COLO829 (cell line): Measurements from ENCODE around the gene MEF2B.
"Not testable (repeated sequence)": the region's sequence is repeated elsewhere in the genome, so short reads cannot be mapped to it uniquely, and the experiment has no call there.

ENCODE experiments used
- DNase-seq: peaks from one replicate; pipeline ENCODE4 v3.0.0; 2012; ENCODE audit warnings: low spot score

MEF2B gene

DNA sequence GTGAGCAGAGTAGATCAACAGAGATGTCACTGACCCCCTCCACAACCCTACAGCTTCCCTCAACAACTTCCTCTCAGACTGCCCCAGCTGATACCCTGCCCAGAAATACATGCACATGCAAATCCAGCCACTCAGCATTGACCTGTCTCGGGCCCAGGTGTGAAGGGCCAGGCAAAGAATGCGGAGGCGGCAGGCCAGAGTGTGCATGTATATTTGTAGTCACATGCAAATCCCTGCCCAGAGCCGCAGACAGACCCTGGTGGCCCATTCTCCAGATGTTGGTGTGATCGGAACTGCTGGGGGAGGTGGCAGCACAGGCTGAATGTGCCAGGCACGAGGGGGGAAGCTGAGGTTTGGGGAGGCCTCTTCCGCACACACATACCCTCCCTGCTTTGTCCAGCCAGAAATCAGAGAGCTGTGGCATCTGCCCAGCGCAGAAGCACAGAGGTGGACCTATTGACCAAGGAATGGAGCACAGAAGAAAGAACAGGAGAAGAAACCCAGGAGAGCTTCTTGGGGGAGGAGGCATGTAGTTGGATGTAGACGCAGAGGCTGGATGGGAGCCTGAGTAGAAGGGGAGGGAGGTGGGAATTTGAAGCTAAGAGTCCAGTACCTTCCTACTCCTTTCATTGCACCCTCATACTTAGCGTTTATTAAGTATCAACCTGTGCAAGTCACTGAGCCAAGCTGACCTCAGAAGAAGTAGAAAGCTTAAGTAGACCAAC lies 14.4 kb downstream of the MEF2B start:
- no peak for DNase-seq

DNA sequence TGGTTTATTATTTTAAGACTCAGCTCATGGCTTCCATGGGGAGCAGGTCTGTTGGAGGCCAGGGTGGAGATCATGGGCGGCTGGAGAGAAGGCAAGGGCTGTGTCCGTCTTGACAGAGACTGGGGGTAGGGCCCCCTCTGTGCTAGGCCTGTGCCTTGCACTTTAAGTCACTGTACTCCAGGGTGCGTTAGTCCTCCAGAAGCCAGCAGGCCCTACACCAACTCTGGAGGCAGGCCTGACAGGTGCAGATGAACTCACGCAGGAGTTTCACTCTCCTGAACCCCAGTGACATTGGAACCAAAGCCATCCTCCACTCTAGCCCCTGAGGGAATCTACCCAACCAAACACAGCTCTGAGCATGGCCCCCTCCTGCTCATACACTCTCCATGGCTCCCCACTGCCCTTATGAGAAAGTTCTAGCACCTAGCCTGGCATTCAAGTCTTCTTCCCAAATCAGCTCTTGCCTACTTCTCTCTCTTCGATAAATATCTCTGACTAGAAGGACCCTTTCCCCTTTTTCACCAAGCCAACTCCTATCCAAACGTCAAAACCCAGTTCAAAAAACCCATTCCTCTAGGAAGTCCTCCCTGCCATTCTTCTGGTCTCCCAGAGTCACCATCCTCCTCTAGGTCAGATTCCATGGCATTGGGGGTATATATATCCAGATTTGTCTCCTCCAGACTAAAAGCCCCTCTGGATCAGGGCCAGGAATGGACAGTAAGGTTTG lies 15.1 kb downstream of the MEF2B start:
- DNase-seq: no peak

DNA sequence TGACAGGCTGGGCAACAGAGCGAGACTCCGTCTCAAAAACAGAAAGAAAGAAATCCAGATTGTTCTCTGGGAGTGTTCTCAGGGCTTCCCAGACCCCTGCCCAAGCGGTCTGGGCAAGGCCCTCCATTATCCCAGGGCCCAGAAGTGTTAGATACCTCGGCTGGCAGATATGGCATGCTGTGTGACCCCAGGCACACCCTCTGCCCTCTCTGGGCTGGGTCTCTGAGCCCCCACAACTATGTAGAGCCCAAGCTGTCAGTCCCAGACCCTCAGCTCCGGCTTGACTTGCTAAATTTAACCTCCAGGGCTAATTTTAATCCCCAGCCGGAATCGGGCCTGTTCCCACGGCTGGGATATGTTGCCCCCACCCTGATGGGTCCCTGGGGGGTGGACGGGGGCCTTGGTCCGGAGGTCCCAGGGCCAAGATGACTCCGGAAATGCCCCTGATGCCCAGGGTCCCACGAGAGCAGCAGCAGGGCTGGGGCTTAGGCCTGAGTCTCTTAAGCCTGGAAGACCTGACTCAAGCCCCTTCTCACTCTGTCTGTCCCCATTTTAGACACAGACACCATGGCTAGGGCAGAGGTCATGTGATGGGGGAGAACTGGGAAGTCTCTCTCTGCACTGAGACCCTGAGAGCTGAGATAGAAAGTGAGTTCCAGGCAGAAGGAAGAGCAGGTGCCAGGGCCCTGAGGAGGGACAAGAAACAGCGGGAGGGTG lies 17.2 kb downstream of the MEF2B start:
- DNase-seq: no peak

DNA sequence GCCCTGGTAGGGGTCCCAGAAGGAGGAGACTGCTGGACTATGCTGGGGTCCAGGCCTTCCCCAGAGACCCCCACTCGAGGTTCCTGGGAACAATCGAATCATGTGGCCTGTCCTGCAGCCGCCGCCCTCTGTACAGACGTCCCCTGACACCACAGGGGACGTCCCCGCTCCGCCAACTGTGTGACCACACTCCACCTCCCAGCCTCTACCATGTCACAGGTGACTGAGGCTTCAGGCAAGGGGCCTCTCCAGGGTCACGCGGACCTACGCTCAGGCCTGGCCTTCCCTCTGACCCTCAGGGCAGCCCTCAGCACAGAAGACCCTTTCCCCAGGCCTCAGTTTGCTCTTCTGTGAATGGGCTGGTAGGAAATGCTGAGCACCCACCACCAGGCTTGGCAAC lies 18.6 kb downstream of the MEF2B start:
- no peak for DNase-seq

DNA sequence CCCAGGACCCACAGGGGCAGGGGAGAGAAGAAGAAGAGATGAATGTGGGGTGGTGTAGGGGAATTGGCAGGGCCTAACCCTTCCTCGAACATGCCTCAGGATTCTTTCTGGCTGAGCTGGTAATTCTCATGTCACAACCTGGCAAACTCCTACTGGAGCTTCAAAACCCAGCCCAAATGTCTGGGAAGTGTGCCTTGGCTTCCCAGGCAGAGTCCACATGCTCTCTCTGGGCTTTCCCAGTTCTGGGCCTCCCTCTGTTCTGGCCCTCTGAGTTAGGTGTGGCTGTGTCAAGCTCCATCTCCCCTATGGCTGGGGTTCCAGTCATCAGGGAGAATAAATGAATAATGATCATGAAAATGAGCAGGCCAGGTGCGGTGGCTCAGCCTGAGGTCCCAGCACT lies 20.6 kb downstream of the MEF2B start:
- DNase-seq: no peak

DNA sequence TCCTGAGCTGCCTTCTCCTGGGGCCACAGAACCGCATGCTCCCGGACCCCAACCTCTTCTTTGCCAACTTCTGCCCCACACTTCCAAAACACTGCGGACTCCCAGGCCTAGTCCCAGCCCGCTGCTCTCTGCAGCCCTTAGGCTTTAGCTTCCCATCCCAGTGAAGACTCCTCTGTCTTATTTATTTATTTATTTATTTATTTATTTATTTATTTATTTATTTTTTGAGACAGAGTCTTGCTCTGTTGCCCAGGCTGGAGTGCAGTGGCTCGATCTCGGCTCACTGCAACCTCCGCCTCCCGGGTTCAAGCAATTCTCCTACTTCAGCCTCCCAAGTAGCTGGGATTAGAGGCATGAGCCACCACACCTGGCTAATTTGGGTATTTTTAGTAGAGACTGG lies 21.6 kb downstream of the MEF2B start:
- not testable (repeated sequence) for DNase-seq

DNA sequence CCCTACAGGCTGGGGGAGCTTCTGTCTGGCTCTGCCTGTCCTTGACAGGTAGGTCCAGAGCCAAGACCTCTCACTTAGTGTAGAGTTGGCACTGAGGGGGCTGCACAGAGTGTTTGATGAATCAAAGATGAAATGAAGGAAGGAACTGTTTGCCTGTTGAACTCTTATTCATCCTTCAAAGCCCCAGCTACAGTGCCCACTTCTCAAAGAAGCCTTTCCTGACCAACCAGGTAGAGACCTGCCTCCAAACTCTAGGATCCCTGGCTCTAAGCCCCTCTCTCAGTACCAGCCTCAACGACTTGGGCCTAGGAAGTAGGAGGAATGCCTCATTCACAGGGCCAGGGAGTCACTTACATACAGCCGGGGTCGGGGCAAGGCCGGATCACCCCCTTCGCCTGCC lies 22.7 kb downstream of the MEF2B start:
- no peak for DNase-seq

DNA sequence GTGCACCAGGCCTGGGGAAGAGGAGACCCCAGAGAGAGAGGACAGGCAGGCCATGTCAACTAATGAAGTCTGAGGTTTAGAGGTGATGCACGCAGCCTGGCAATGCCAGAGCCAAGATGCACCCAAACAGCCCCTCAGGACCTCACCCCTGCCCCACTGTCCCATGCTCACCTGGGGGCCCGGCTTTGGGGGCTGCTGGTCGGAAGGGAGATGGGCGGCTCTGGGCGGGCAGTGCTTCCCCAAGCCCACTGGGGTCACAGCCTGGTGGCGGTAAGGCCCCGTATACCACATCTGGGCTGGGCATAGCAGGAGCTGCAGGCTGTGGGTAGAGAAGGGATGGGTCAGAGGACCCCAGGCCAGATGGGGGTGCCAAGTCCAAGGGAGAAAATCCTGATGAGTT lies 23.2 kb downstream of the MEF2B start:
- DNase-seq: no peak

DNA sequence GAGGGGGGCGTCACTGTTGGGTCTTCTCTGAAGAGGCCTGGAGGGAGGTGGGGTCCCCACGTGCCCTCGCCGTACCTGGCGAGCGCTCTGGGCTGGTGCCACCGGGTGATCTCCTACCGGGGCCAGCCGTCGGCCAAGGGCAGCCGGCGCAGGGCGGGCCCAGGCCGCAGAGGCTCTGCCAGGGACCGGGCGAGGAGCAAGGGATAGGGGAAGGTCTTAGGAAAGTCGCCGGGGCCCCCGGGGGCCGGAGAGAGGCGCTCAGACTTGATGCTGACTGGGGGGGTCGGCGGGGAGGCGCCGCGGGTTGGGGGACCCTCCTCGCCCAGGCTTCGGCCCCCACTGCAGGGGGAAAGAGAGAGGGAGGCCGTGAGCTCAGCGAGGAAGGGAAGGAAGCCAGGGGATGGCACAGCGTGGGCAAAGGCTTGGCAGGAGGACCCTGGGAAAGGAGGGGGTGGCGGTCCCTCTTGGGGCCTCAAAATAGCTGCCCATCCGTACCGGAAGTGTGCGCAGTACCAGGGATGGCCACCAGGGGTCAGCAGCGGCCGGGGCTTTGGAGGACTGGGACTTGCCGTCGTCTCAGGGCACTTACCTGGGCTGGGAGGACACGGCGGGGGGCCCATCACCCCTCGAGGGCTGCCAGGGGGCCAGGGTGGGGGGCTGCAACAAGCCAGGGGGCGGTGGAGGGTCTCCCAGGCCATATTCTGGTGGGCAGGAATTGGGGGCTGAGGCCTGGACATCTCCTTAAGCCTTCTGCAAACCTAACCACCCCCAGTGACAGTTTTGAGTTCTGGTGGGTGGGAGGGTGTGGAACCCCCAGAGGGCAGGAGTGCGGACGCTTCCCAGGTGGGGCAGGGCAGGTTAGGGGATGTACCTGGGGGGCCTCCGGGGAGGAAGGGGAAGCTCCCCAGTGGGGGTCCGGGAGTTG lies 24.1 kb downstream of the MEF2B start:
- peak; percentile 51 for DNase-seq

DNA sequence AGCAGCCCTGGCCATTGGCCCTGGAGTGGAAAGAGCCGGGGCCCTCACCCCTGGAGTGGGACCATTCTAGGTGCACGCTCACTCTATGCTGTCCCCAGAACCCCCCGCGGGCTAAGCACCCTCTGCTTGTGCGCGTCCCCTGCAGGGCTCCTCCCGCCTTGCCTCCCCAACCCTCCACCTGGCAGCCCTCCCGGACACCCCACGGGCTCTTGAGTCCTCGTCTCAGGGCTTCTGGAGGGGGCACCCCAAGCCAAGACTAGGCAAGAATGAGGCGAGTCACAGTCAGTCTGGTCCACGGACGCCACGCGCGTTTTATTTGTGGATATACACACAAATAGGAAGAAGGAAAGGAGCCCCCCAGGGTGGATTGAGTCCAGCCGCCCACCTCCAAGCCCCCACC lies 24.8 kb downstream of the MEF2B start:
- DNase-seq: no peak

DNA sequence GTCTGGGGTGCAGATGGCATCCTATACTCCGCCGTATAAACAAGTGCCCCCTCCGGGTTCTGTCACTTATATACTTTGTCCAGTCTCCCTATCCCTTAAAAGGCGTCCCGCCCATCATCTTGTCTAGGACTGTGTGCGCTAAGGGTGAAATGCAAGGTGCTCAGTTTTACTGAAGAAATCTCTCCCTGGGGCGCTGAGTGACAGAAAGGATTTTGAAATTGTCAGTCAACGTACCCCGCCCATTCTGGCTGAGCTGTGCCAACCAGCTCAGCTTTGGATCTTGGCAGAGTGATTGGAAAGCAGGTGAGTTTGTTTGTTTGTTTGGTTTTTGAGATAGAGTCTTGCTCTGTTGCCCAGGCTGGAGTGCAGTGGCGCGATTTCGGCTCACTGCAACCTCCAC lies 27.7 kb downstream of the MEF2B start:
- no peak for DNase-seq

DNA sequence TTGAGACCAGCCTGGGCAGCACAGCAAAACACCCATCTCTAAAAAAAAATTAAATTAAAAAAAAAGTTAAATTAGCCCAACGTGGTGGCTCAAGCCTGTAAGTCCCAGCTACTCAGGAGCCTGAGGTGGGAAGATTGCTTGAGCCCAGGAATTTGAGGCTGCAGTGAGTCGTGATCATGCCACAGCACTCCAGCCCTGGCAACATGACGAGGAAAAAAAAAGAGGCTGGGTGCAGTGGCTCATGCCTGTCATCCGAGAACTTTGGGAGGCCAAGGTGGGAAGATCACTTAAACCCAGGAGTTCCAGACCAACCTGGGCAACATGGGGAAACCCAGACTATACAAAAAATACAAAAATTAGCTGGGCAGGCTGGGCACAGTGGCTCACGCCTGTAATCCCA lies 29.6 kb downstream of the MEF2B start:
- no peak for DNase-seq

DNA sequence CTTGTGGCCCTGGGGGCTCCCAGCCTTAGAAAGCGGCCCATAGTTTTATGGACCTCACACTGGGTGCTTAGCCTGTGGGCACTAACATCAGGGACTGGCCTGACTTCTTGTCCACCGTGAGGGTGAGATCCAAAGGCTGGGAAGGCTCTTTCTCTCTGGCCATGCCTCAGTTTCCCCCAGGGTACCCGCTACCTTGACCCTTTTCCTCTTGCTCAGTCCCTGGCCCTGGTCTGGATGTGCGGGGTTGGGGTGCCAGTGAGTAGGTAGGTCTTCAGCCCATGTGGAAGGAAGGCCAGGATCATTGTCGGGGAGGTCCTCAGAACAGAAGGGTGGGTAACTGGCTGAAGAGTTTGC lies 30.2 kb downstream of the MEF2B start:
- no peak for DNase-seq

DNA sequence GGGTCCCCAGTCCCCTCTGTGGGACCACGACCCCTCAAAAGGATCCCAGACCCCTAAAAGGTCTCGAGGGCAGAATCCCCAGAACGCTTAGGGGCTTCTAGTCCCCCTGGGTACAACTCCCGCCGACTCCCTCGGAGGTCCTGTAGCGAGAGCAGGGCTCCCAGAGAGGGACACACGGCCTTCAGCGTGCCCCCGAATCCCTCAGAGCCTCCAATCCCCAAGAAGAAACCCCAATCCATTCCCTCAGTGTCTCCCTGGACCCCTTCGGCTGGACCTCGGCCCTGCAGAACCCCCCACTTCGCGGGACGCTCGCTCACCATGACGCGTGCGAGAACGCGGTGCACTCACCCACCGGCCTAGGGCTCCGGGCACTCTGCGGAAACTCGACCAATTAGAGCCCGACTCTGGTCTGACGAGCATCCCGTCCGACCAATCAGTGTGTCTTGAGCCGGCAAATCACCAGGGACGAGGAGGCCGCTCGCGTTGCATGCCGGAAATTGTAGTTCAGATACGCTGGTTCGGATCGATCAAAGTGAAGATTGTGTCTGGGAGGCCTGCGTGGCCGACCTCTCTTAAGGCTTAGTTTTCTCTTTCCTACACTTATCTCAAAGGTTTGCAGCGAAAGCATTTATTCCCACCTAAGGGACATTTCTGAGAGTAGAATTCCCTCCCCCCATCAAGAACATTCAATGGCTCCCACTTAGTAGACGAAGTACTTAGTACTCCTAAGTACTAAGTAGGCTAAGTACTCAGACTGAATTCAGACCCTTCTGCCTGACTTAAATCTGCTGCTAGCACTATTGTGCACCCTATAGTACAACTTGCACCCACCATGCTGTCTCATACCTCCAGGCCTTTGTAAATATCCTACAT lies 31.7 kb downstream of the MEF2B start, which contains the start of gene TMEM161A:
Gene TMEM161A (minus strand): TSS at position 370 of the 873 bp plus-strand sequence. CDS start 50 bp downstream, at position 320.
- peak; percentile 97 for DNase-seq

DNA sequence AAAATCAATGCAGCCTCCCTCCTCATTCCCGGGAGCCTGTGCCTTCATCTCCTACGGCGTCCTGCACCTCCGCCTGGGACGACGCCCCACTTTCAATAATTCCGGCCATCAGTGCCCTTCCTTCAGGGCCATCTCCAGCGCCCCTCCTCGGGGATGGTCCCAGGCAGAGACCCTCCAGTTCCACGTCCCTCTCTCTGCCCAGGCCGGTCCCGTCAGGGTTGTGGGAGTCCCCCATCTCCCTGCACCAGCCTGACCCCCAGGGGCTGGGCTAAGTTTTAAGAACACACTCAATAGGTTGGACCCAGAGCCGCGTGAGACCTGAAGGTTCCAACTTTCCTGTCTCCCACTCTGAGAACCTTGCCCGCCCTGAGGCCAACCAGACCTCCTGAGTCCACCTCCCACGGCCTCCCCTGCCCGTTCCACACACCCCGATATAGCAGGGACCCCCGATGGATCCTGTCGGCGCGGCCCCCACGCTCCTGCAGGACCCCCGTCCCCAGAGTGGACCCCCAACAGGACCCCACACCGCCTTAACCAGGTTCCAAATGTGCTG lies 32.4 kb downstream of the MEF2B start:
- no peak for DNase-seq

DNA sequence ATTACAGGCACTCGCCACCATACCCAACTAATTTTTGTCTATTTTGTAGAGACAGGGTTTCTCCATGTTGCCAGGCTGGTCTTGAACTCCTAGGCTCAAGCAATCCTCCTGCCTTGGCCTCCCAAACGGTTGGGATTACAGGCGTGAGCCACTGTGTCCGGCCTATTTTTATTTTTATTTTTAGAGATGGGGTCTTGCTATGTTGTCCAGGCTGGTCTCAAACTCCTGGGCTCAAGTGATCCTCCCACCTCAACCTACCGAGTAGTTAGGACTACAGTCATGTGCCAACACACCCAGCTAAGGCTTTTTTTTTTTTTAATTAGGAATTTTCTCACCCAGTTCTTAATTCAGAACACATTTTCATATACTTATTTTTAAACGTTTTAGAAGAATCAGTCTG lies 34.4 kb downstream of the MEF2B start:
- DNase-seq: not testable (repeated sequence)

DNA sequence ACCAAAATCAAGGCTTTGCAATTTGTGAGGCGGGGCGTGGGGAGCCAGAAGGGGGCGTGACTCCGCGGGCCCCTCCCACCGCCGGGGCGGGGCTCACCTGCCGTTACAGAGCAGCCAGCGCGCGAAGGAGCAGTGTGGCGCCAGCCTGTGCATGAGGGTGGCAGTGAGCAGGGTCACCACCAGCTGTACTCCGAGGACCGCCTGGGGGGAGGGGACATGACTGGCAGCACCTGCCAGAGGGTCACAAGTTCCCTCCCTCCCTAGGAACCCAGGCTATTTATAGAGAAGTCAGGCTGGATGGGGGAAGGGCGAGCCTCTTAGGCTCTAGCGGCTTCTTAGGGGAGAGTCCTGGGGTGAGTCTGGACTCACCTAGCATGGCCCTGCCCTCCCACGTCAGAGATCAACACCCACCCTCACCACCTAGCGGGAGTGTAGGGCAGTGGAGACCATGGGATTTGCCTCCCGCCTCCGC lies 35.3 kb downstream of the MEF2B start:
- no peak for DNase-seq

DNA sequence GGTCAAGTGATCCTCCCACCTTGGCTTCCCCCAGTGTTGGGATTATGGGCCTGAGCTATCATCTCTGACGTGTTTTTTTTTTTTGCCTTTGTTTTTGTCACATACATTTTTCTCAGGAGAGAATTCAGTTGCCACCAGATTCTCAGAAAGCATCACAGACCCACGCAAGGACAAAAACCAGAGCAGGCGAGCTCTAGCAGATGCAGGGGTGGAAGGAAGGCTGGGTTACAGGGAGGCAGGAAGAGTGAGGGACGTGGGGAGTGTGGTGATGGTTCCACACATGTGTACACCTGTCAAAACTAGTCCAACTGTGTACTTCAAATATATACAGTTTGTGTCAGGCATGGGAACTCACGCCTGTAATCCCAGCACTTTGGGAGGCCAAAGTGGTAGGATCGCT lies 36.1 kb downstream of the MEF2B start:
- no peak for DNase-seq

DNA sequence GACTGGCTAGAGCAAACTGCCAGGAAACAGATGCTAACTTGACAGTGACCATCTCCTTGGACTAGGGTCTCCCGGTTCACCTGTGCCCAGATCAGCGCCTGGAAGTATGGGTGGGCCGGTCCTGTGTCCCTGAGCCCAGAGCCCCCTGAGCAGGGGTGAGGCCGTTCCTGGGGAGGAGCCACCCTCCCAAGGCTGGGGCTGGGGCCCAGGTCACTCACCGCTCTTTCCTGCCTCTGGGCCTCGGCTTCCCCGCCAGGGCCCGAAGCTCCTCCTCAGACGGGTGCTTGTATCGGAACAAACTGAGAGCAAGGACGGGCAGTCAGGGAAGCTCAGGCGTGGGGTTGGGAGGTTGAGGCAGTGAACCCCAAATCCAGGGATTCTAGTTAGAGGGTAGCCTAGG lies 37.2 kb downstream of the MEF2B start:
- DNase-seq: no peak

DNA sequence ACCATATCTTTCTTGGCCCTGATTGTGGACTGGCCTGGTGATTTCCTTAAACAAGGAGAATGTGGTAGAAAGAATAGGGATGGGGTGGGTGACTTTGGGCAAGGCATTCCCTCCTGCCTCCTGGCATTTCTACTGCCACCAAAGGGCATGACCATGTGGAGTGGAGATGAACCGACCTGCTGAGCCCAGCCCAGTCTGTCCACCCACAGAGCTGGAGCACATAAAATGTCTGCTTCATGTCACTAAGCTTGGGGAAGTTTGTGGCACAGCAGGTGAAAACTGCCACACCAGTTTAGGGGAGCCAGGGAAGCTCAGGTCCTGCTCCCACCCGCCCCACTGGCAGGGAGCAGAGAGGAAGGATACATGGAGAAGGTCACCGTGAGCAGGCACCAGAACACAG lies 38.1 kb downstream of the MEF2B start:
- no peak for DNase-seq

DNA sequence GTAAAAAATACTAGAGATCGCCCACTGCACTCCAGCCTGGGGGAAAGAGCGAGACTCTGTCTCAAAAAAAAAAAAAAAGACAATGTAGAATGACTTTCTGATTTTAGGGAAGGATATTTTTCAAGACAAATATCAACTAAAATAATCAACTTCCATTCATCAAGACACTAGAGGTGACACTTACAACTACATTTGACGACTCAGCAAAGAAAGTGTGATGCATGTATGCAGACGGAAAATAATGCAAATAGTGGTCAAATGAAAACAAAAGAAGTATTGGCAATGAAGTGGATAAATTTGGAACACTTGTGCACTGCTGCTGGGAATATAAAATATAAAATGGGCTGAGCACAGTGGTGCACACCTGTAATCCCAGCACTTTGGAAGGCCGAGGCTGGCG lies 44.0 kb downstream of the MEF2B start:
- no peak for DNase-seq
